ENCODE results near the gene MNAT1.
A peak's percentile ranks its signal among the peaks of the same experiment; 100 is the strongest.

Gene MNAT1

DNA sequence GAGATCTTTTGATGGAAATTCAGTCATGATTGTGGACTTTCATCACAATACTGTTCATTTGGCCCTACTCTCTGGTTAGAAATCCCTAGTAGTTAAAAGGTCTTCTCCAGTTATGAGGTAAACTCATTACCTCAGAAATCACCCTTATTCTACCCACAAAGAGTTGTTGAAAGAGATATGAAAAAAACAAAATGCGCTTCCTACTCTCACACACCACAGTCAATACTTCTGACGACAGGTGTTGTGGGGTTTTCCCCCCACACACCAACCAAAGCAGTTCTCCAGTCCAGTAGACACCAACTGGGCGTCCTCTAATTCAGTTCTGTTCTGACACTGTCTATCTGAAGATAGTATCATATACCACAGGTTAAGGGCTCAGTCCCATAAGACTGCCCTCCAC lies 191.4 kb downstream of the MNAT1 start:
- Mint-ChIP-seq H3K36me3 (ENCODE audit: low read depth) (peaks cover 21% of the 10 kb centered on the region), H3K27me3 (ENCODE audit: low read depth, poor library complexity) (no peaks in the 10 kb centered on the region), H3K4me3 (no peak overlapping the region), H3K27ac (peak overlapping the region; percentile 6), H3K4me1 (peaks cover 20% of the 10 kb centered on the region), H3K9me3 (no peaks in the 10 kb centered on the region)
- DNase-seq: no peak
- TF ChIP-seq, protein P1, sequence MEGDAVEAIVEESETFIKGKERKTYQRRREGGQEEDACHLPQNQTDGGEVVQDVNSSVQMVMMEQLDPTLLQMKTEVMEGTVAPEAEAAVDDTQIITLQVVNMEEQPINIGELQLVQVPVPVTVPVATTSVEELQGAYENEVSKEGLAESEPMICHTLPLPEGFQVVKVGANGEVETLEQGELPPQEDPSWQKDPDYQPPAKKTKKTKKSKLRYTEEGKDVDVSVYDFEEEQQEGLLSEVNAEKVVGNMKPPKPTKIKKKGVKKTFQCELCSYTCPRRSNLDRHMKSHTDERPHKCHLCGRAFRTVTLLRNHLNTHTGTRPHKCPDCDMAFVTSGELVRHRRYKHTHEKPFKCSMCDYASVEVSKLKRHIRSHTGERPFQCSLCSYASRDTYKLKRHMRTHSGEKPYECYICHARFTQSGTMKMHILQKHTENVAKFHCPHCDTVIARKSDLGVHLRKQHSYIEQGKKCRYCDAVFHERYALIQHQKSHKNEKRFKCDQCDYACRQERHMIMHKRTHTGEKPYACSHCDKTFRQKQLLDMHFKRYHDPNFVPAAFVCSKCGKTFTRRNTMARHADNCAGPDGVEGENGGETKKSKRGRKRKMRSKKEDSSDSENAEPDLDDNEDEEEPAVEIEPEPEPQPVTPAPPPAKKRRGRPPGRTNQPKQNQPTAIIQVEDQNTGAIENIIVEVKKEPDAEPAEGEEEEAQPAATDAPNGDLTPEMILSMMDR (IDR thresholded peaks at IDR 0.05): no peak

DNA sequence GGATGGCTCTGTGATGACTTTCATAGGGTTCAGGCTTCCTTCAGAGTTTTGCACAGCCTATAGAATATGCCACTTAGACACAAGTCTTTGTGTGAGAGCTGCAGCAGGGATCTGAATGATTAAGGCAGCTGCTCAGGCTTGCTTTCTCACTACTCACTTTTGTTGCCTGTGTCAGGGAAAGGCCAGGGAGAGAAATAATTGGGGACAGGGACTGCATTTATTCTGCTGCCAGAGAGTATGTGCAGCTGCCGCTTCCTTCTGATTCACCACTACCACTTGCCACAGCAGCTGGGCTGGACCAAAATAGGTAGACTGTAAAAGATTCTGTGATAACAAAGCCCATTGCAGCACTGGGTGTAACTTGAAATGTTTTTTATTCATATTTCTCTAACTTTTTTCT lies 196.7 kb downstream of the MNAT1 start:
- H3K27ac Mint-ChIP-seq: peak overlapping the region; percentile 85
- peaks cover 47% of the 10 kb centered on the region for H3K4me1 Mint-ChIP-seq
- no peak for DNase-seq
- TF ChIP-seq, protein P1 (IDR thresholded peaks at IDR 0.05): no peak
- H3K36me3 Mint-ChIP-seq (ENCODE audit: low read depth): peaks cover 38% of the 10 kb centered on the region
- no peaks in the 10 kb centered on the region for H3K27me3 Mint-ChIP-seq (ENCODE audit: low read depth, poor library complexity)
- no peak overlapping the region for H3K4me3 Mint-ChIP-seq
- peaks cover 16% of the 10 kb centered on the region for H3K9me3 Mint-ChIP-seq

DNA sequence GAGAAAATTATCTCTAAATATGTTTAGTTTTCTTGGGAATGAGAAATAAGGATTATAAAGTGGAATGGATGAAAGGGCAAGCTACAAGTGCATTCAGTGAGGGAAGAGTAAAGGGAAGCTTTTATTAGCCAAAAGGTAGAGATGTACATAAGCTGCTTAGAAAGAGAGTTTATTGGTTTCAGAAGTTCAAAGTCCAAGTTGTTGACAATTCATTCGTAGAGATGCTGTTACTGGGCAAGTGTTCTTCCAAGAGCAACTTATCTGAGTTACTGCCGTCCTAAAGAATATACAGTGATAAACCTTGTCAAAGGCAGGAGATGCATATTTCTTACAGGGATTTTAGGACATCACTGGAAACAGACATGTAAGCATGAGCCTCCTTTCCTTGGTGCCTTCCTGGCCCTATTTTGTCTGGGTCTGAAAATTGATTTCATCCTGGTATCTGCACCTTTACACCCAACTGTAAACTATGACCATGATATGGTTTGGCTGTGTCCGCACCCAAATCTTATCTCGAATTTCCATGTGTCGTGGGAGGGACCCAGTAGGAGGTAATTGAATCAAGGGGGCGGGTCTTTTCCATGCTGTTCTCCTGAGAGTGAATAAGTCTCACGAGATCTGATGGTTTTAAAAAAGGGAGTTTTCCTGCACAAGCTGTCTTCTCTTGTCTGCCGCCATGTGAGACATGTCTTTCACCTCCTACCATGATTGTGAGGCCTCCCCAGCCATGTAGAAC lies 199.5 kb downstream of the MNAT1 start:
- TF ChIP-seq, protein P1 (IDR thresholded peaks at IDR 0.05): no peak
- no peaks in the 10 kb centered on the region for H3K27me3 Mint-ChIP-seq (ENCODE audit: low read depth, poor library complexity)
- peaks cover 46% of the 10 kb centered on the region for H3K4me1 Mint-ChIP-seq
- H3K27ac Mint-ChIP-seq: peak overlapping the region; percentile 87
- peaks cover 34% of the 10 kb centered on the region for H3K9me3 Mint-ChIP-seq
- H3K36me3 Mint-ChIP-seq (ENCODE audit: low read depth): peaks cover 39% of the 10 kb centered on the region
- no peak for DNase-seq
- H3K4me3 Mint-ChIP-seq: no peak overlapping the region

DNA sequence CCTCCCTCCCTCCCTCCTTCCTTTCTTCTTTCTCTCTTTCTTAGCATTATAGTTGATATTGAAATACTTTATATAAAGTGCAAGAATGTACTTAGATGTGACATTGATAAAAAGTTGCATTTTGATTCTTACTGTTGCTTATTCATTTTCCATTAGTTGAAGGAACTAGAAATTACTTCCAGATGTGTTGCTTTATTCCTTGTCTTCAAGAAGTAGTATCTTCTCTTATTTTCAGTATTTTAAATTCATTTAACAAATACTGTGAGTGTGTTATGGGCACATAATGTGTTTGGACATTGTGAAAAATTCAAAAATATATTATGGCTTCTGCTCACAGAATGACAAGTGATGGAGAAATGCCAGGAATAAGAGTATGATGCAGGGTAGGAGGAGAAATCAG lies 200.8 kb downstream of the MNAT1 start:
- peaks cover 46% of the 10 kb centered on the region for H3K9me3 Mint-ChIP-seq
- peaks cover 34% of the 10 kb centered on the region for H3K4me1 Mint-ChIP-seq
- H3K4me3 Mint-ChIP-seq: no peak overlapping the region
- H3K27me3 Mint-ChIP-seq (ENCODE audit: low read depth, poor library complexity): no peaks in the 10 kb centered on the region
- peaks cover 51% of the 10 kb centered on the region for H3K36me3 Mint-ChIP-seq (ENCODE audit: low read depth)
- TF ChIP-seq, protein P1 (IDR thresholded peaks at IDR 0.05): no peak
- no peak overlapping the region for H3K27ac Mint-ChIP-seq
- no peak for DNase-seq

DNA sequence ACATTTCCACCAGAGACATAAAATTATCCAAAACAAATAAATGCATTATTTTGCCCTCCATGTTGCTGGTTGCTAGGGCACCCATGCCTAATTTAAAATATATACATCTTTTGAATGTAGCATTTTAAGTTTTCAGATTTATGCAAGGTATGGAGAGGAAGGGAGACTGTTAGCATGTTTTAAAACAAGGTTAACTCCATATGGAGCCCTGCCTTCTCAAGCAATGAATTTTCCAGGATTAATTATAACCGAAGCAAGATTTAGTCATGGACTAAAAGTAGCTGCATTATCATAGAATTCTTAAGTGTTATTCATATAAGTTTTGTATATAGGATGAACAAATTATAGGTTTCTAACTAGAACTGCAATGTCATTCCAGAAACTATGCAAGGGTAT lies 209.1 kb downstream of the MNAT1 start:
- H3K27ac Mint-ChIP-seq: no peak overlapping the region
- TF ChIP-seq, protein P1 (IDR thresholded peaks at IDR 0.05): no peak
- no peak overlapping the region for H3K4me3 Mint-ChIP-seq
- H3K36me3 Mint-ChIP-seq (ENCODE audit: low read depth): peaks cover 40% of the 10 kb centered on the region
- H3K4me1 Mint-ChIP-seq: peaks cover 14% of the 10 kb centered on the region
- no peak for DNase-seq
- peaks cover 20% of the 10 kb centered on the region for H3K9me3 Mint-ChIP-seq
- no peaks in the 10 kb centered on the region for H3K27me3 Mint-ChIP-seq (ENCODE audit: low read depth, poor library complexity)

DNA sequence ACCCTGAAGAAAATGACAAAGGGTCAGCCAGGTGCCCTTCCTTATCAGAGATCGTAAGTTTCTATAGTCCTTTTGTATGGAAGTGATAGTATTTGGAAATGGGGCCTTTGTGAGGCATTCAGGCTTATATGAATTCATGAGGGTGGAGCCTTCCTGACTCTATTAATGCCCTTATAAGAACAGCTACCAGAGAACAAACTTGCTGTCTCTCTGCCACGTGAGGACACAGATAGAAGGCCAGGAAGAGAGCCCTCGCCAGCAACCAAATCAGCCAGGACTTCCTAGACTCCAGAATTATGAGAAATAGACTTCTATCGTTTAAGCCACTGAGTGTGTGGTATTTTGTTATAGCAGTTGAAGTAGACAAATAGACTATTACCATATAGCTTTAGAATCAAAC lies 209.6 kb downstream of the MNAT1 start:
- peaks cover 14% of the 10 kb centered on the region for H3K9me3 Mint-ChIP-seq
- TF ChIP-seq, protein P1 (IDR thresholded peaks at IDR 0.05): no peak
- peaks cover 14% of the 10 kb centered on the region for H3K4me1 Mint-ChIP-seq
- H3K36me3 Mint-ChIP-seq (ENCODE audit: low read depth): peaks cover 34% of the 10 kb centered on the region
- no peak overlapping the region for H3K27ac Mint-ChIP-seq
- H3K27me3 Mint-ChIP-seq (ENCODE audit: low read depth, poor library complexity): no peaks in the 10 kb centered on the region
- H3K4me3 Mint-ChIP-seq: no peak overlapping the region
- no peak for DNase-seq
